Fibroblast of skin of left quadriceps (primary cell): ENCODE results near the gene TUBB3.
"Not testable (repeated sequence)": the region's sequence is repeated elsewhere in the genome, so short reads cannot be mapped to it uniquely, and the experiment has no call there.

Experiments
- DNase-seq, 2 experiments: peaks; one replicate each; pipeline ENCODE4 v3.0.0-alpha.2; 2013; ENCODE audit warnings: low read depth in 2 of 2

TUBB3 gene

DNA sequence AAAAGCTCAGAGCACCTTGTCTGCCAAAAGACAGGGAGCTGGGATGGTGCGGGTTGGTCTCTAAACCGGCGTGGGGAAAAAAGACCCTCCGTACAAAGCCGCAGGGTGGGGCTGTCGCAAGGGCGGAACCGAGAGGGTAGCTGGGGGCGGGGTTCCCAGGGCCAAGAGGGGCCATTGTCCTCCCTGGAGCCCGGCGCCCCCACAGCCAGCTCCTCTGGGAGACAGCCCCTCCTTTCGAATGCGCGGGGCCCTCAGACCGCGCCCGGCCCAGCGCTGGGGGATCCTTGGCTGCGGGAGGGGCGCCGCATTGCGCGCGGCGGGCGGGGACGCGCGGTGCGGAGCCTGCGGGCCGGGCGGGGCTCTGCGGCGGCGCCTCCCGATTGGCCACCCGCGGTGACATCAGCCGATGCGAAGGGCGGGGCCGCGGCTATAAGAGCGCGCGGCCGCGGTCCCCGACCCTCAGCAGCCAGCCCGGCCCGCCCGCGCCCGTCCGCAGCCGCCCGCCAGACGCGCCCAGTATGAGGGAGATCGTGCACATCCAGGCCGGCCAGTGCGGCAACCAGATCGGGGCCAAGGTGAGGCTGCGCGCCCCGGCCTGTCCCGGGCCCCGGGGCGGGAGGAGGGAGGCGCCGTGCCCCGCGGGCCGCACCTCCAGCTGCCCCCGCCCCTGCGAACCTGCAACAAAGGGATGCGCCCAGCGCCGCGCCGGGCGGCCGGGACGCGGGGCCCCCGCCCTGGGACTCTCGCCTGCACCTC, at the start of gene TUBB3:
Gene TUBB3, plus strand, starts transcription at position 459 of the 756 bp plus-strand sequence. Its CDS starts 60 bp downstream, at position 519.
- peak; percentile 71 to 72 for DNase-seq

GRCh38 chr16:89873972-89874689, 49.0 kb upstream of the TUBB3 start:
- peak; percentile 90 to 92 for DNase-seq

GRCh38 chr16:89879123-89879522, 44.0 kb upstream of the TUBB3 start:
- not testable (repeated sequence) for DNase-seq

DNA sequence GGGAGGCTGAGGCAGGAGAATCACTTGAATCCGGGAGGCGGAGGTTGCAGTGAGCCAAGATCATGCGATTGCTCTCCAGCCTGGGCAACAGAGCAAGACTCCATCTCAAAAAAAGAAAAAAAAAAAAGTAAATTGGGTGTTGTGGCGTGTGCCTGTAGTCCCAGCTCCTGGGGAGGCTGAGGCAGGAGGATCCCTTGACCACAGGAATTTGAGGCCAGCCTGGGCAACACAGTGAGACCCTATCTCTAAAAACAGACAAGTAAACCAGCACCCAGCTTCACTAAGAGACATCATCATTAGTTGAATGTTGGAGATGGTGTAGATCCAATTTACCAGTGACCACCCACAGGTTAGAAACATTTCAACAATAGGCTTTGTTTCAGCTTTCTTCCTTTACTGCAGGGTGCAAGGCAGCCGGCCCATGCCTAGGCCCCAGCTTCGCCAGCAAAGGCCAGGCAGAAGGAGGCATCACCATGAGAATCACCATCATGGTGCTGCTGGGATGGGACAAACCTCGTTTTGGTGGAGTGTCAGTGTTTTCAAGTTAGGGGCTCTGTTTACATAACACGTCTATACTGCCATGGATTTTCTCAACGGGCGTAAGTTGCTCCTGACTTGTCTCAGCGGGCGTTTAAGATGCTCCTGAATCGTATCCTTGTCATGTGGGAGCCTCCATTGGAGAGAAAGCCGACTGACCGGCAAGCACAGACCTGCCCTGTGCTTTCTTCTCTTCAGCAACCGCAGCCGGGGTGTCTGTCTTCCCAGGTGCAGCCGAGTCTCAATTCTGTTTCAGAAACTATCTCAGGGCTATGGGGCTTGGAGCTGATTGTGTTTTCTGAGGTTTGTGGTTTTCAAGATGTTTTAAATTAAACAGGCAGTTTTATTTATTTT, 42.4 kb upstream of the TUBB3 start:
- DNase-seq: no peak

- no peak for DNase-seq
Measured at GRCh38 chr16:89881368-89881730, 41.8 kb upstream of the TUBB3 start.

GRCh38 chr16:89883346-89884040, 39.6 kb upstream of the TUBB3 start:
- DNase-seq: no peak

DNA sequence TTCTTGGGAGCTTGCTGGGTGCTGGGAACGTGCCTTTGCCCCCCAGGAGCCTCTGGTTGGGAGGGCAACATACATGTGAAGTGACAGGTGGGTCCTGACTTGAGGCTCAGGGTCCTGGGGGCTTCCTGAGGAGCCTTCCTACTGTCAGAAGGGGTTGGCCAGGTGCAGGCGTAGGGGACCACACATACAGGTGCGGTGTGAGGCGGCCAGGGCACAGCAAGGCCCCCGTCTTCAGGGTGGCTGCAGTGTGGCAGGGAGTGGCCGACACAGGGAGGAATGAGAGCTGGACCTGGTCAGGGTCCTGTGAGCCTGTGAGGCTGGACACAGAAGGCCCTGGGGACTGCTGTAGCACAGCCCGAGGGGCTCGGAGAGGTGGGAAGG, 39.1 kb upstream of the TUBB3 start:
- DNase-seq: no peak

GRCh38 chr16:89887243-89887642, 35.9 kb upstream of the TUBB3 start:
- no peak for DNase-seq

GRCh38 chr16:89890200-89890599, 32.9 kb upstream of the TUBB3 start:
- DNase-seq: no peak

DNA sequence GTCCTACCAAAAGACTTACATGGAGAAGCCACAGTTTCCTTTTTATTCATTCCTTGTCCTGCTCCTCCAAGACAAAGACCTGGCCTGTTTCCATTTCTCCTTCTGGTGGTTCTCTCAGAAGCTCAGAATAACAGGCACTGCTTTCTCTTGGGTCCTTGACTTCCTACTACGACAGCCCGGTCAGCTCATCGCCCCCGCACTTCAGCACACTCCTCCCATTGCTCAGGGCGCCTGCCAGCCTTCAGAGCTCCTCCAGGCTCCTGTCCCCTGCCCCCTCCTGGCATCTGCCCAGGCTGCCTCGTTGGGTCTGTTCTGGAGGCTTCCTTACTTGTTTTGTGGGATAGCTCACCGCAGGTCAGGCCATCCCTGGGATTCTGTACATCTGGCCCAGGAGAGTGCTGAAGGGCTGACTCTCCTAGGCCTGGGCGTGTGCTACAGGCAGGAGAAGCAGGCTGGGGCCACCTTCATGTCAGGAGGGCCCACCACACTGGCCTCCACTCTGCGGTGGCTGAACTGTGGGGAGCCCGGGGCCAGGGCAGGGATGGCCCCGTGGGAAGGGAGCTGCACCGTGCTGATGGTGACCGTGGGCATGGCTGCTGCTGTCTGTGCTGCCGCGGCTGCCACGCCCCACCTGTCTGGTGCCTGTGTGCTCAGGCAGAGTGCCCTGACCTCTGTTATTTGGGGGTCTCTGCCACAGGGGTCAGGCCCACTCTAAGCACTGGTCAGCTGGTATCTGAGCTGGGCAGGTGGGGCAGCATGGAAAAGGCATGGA, 32.1 kb upstream of the TUBB3 start:
- no peak for DNase-seq

DNA sequence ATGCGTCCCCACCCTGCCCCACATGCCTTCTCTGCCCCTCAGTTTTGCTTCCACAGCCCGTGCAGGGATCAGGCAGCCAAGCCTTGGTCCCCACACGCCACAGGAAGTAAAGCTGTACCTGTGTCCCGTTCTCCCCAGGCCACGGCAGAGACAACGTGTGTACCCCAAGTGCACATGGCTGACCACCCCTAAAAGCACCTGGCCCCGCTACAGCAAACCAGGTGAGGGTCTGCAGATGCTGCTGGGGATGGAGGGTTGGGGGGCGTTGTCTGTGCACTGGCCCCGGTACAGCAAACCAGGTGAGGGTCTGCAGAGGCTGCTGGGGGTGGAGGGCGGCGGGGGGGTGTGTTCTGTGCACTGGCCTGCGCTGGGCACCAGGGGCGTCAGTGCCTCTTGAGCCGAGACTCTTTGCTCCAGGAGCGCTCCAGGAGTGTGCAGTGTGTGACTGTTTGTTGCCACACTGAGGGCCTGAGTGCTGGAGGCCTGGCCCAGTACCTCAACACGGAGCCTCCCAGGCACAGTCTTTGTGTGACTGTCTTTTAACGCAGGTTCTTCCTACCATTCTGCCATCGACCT, 31.0 kb upstream of the TUBB3 start:
- DNase-seq: no peak

GRCh38 chr16:89892635-89893034, 30.5 kb upstream of the TUBB3 start:
- DNase-seq: no peak

DNA sequence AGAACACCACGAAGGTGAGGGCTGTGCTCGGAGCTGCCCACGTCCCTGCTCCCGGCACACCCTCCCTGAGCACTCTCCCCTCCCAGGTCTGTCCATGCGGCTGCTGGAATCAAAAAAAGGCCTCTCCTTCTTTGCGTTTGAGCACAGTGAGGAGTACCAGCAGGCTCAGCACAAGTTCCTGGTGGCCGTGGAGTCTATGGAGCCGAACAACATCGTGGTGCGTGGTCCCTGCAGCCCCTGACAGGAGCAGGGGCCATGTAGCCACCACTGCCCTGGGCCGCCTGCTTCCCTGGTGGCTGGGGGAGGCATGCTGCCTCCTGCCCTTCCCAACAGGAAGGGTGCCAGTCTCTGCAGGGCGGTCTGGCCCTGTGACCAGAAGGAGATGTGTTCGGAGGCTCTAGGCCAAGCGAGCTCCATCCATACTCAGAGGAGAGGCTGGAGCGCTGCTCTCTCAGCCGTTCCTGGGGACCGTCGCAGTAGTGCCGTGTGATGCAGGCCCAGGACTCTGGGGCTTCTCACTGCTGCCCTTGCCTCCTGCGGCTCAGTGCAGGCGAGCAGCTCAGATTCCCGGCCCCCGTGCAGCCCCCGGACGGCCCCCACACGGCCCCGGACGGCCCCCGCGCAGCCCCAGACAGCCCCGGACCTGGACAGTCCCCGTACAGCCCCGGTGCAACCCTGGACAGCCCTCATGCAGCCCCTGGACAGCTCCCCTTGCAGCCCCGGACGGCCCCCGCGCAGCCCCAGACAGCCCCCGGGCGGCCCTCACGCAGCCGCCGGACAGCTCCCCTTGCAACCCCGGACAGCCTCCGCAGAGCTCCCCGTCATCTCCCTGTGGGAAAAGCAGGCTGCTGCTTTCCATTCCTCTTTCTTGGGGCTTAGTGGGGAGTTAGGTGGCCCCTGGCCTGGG, 29.2 kb upstream of the TUBB3 start:
- no peak for DNase-seq

- DNase-seq: no peak
Measured at GRCh38 chr16:89895482-89896250, 27.5 kb upstream of the TUBB3 start.

GRCh38 chr16:89897204-89897603, 25.9 kb upstream of the TUBB3 start:
- no peak for DNase-seq

DNA sequence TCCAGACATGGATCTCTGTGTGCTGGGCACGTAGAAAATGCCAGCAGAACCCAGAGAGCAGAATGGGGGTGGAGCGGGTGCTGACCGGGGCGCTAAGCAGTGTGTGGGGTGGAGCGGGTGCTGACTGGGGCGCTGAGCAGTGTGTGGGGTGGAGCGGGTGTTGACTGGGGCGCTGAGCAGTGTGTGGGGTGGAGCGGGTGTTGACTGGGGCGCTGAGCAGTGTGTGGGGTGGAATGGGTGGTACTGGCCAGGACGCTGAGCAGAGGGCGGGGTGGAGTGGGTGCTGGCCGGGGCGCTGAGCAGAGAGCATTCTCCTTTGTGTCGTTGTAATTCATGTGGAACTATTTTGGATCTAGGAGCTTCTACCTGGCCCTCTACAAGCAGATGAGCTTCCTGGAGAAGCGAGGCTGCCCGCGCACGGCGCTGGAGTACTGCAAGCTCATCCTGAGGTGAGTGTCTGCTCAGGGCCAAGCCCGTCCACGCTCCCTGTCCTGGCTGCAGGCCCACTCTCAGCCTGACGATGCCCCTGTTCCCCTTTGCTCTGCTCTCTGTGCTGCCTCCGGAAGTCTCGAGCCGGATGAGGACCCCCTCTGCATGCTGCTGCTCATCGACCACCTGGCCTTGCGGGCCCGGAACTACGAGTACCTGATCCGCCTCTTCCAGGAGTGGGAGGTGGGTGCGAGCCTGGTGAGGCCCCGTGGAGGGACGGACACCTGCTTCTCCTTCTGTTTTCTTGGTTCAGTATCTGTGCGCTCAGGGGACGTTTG, 24.8 kb upstream of the TUBB3 start:
- DNase-seq: no peak

- DNase-seq: no peak
Measured at GRCh38 chr16:89899879-89900481, 23.2 kb upstream of the TUBB3 start.

DNA sequence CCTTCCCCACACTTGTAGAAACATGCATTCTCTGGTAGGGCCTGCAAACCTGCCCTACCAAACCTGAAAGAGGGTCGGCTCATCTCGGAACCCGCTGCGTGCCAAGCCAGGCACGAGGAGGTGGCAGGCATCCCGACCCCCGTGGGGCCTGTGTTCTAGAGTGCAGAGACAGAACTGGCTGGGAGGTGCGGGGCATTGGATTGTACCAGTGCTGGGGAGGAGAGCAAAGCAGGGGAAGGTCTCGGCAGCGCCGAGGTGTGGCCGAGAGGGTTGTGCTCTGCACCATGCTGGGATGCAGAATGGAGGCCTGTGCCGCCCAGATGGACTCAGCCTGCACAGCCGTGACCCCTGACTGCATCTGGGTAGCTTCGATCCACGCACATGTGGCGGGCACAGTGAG, 22.3 kb upstream of the TUBB3 start:
- no peak for DNase-seq
